CD4-positive, alpha-beta memory T cell (primary cell): ENCODE measurements around the gene PI16. TPM values are rescaled to one million over a fixed set of nuclear protein-coding genes. Genes with fewer than 3 reads are reported as not detected.
"Not testable (repeated sequence)": the region's sequence is repeated elsewhere in the genome, so short reads cannot be mapped to it uniquely, and the experiment has no call there.

Experiments used
- CTCF ChIA-PET: fragments of 350-600 bp; sonication (Branson Sonifier 250); formaldehyde crosslinking; loops from one replicate; lab custom pipeline; 2021; ENCODE audit warnings: inconsistent platforms; ENCODE audit not compliant: partially characterized antibody; lab: Charles Lee
- POLR2A ChIA-PET: fragments of 350-600 bp; sonication (Branson Sonifier 250); formaldehyde crosslinking; loops from one replicate; lab custom pipeline; 2021; ENCODE audit not compliant: partially characterized antibody; lab: Charles Lee
- DNase-seq, 5 donors: peaks; one replicate each; pipeline versions ENCODE4 v3.0.0 to v3.0.0-alpha.2; 2020 to 2022; ENCODE audit warnings: mixed read lengths in 1 of 5
- H3K27ac ChIP-seq: one replicate; pipeline ENCODE4 v1.7.0; 2013; ENCODE audit warnings: low read depth, low read length
- H3K27me3 ChIP-seq: 2 replicates; pipeline ENCODE4 v1.7.0; 2013; ENCODE audit warnings: mild to moderate bottlenecking, low read length, moderate library complexity; ENCODE audit not compliant: insufficient read depth
- H3K36me3 ChIP-seq: 2 replicates; pipeline ENCODE4 v1.7.0; 2013; ENCODE audit warnings: mild to moderate bottlenecking, low read length, moderate library complexity; ENCODE audit not compliant: insufficient read depth
- H3K4me1 ChIP-seq: 2 replicates; pipeline ENCODE4 v1.7.0; 2013; ENCODE audit warnings: mild to moderate bottlenecking, low read length, moderate library complexity; ENCODE audit not compliant: insufficient read depth
- H3K4me3 ChIP-seq, 2 donors: one replicate each; pipeline ENCODE4 v1.7.0; 2013; ENCODE audit warnings: low read length in 2 of 2, mild to moderate bottlenecking in 1 of 2
- H3K9me3 ChIP-seq, 2 donors: one replicate each; pipeline ENCODE4 v1.7.0; 2013; ENCODE audit warnings: low read length in 2 of 2, control low read depth in 1 of 2; ENCODE audit not compliant: control insufficient read depth in 1 of 2
- H3K27ac Mint-ChIP-seq, 7 donors: one replicate each; pipeline ENCODE4 v1.8.0; 2020 to 2021; ENCODE audit warnings: mixed read lengths in 7 of 7, mild to moderate bottlenecking in 6 of 7, inconsistent platforms in 3 of 7, moderate library complexity in 3 of 7
- H3K27me3 Mint-ChIP-seq, 2 donors: one replicate each; pipeline ENCODE4 v1.8.0; 2020 to 2021; ENCODE audit warnings: mixed read lengths in 2 of 2
- H3K36me3 Mint-ChIP-seq, 2 donors: one replicate each; pipeline ENCODE4 v1.8.0; 2020 to 2021; ENCODE audit warnings: mixed read lengths in 2 of 2, inconsistent platforms in 1 of 2, mild to moderate bottlenecking in 1 of 2
- H3K4me1 Mint-ChIP-seq, 4 donors: one replicate each; pipeline ENCODE4 v1.8.0; 2020 to 2021; ENCODE audit warnings: mixed read lengths in 4 of 4, mild to moderate bottlenecking in 1 of 4
- H3K4me3 Mint-ChIP-seq, 8 donors: one replicate each; pipeline ENCODE4 v1.8.0; 2020 to 2021; ENCODE audit warnings: mixed read lengths in 8 of 8, mild to moderate bottlenecking in 7 of 8, moderate library complexity in 6 of 8, inconsistent platforms in 3 of 8
- H3K9me3 Mint-ChIP-seq, 8 donors: one replicate each; pipeline ENCODE4 v1.8.0; 2020 to 2021; ENCODE audit warnings: mixed read lengths in 8 of 8, mild to moderate bottlenecking in 5 of 8, inconsistent platforms in 3 of 8, moderate library complexity in 1 of 8
- intact Hi-C: fragments of 100-400 bp; cut with micrococcal nuclease; formaldehyde crosslinking; loops from one replicate; pipeline ENCODE4 v1.15.1; 2023
- polyA plus RNA-seq, 2 donors: library from polyadenylated mRNA; unstranded; fragments of 300-500 nt; fragmentation: Illumina TruSeq; gene quantifications; one replicate each; pipeline ENCODE4 v1.2.3, GENCODE V29; 2021
- total RNA-seq, 2 experiments: library from RNA; stranded (reverse); gene quantifications; one replicate each; pipeline ENCODE4 v1.2.3, GENCODE V29; 2021

Gene PI16
- total and polyA plus RNA-seq, 4 experiments from 2014 or later: 5.8 to 53.8 (median 18.8) TPM

DNA sequence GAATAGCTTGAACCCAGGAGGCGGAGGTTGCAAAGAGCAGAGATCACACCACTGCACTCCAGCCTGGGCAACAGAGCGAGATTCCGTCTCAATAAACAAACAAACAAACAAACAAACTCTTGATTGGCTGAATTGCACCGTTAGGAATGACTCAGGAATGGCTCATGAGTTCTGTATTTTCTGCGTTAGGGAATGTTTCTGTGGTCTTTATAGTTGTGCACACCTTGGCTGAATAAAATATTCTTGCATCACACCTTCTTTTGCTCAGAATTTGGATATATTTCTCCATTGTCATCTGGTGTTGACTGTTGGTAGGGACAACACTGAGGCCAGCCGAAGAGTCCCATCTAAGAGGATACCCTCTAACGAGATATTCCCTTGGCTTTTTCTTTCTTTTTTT, 19.6 kb upstream of the PI16 start:
- no peak overlapping the region for H3K27ac Mint-ChIP-seq
- no peak for DNase-seq
- no peak overlapping the region for H3K4me3 Mint-ChIP-seq
- H3K4me1 Mint-ChIP-seq: no peaks in the 10 kb centered on the region
- Histone ChIP-seq H3K4me3 (no peak overlapping the region), H3K9me3 (no peaks in the 10 kb centered on the region), H3K27ac (no peak overlapping the region), H3K36me3 (no peaks in the 10 kb centered on the region), H3K27me3 (no peaks in the 10 kb centered on the region), H3K4me1 (no peaks in the 10 kb centered on the region)
- peaks cover 0 to 2% of the 10 kb centered on the region in 2 donors for H3K36me3 Mint-ChIP-seq
- POLR2A ChIA-PET: no interaction called here
- intact Hi-C loops: no loop called here
- H3K9me3 Mint-ChIP-seq: no peaks in the 10 kb centered on the region
- H3K27me3 Mint-ChIP-seq: peaks cover 3 to 6% of the 10 kb centered on the region in 2 donors
- CTCF ChIA-PET: no interaction called here

DNA sequence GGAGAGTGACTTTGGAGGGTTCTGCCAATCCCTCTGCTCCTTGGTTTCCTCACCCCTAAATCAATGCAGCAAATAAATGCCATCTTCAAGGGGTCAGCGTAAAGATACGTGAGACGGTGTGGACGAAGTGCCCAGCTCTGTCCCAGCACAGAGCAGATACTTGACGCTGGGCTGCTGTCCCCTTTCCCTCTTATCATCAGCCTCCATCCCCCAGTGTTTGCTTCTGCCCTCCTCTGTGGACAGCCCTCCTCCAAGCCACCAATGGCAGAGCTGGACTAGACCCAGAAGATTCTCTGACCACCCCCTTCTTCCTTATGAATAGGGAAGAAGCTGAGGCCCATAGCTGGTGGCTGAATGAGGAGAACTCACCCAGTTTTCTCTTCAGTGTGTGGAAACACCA, 17.7 kb upstream of the PI16 start:
- POLR2A ChIA-PET: no interaction called here

GRCh38 chr6:36937896-36938295, 16.6 kb upstream of the PI16 start:
- ChIA-PET CTCF (no interaction called here), POLR2A (no interaction called here)
- Mint-ChIP-seq H3K36me3 (no peaks in the 10 kb centered on the region), H3K4me3 (no peak overlapping the region), H3K4me1 (peaks cover 0 to 2% (median 0%) of the 10 kb centered on the region in 4 donors), H3K27ac (no peak overlapping the region), H3K9me3 (no peaks in the 10 kb centered on the region), H3K27me3 (peaks cover 5 to 11% of the 10 kb centered on the region in 2 donors)
- H3K27me3 ChIP-seq: no peaks in the 10 kb centered on the region
- H3K36me3 ChIP-seq: no peaks in the 10 kb centered on the region
- H3K27ac ChIP-seq: no peak overlapping the region
- DNase-seq: no peak
- no peaks in the 10 kb centered on the region for H3K4me1 ChIP-seq
- no peaks in the 10 kb centered on the region for H3K9me3 ChIP-seq
- no peak overlapping the region for H3K4me3 ChIP-seq
- intact Hi-C loops: no loop called here

More for the DNA sequence above, 17.7 kb upstream of the PI16 start:
- Histone ChIP-seq H3K4me3 (no peak overlapping the region), H3K36me3 (no peaks in the 10 kb centered on the region), H3K9me3 (no peaks in the 10 kb centered on the region), H3K4me1 (no peaks in the 10 kb centered on the region), H3K27ac (no peak overlapping the region), H3K27me3 (no peaks in the 10 kb centered on the region)
- Mint-ChIP-seq H3K4me3 (no peak overlapping the region), H3K27me3 (peaks cover 5 to 11% of the 10 kb centered on the region in 2 donors), H3K4me1 (peaks cover 0 to 2% (median 0%) of the 10 kb centered on the region in 4 donors), H3K27ac (peak overlapping the region in 2 of 7 donors; percentile 42 to 71), H3K36me3 (no peaks in the 10 kb centered on the region), H3K9me3 (no peaks in the 10 kb centered on the region)
- intact Hi-C loops: no loop called here
- CTCF ChIA-PET: no interaction called here
- no peak for DNase-seq

DNA sequence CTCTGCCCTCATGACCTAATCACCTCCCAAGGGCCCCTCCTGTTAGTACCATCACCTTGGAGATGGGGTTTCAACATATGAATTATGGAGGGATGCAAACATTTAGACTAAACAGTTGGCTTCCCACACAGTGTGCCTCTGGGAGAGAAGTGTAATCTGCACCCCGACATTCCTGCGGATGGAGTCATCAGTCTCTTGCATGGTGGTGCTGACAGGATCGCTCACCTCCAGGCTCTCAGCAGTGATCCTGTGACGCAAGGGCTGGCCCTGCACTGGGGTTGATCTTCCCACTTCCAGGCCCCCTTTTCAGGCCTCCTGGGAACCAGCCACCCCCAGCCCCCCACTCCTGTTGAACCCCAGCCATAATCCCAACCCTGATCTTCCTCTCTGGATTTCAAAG, 16.0 kb upstream of the PI16 start:
- intact Hi-C loops: no loop called here

GRCh38 chr6:36939005-36939404, 15.5 kb upstream of the PI16 start:
- H3K36me3 Mint-ChIP-seq, H3K4me1 ChIP-seq, H3K4me1 Mint-ChIP-seq, H3K27ac ChIP-seq, POLR2A ChIA-PET, H3K36me3 ChIP-seq, H3K9me3 ChIP-seq, CTCF ChIA-PET, H3K9me3 Mint-ChIP-seq, H3K27me3 ChIP-seq, H3K4me3 ChIP-seq, DNase-seq, intact Hi-C loops, H3K4me3 Mint-ChIP-seq: not testable (repeated sequence)
- Mint-ChIP-seq H3K27ac (peak overlapping the region in 1 of 7 donors; percentile 68), H3K27me3 (peaks cover 5 to 13% of the 10 kb centered on the region in 2 donors)

More for the DNA sequence above, 16.0 kb upstream of the PI16 start:
- H3K27ac Mint-ChIP-seq: no peak overlapping the region
- DNase-seq: no peak
- no peak overlapping the region for H3K4me3 Mint-ChIP-seq
- H3K36me3 ChIP-seq: no peaks in the 10 kb centered on the region
- H3K27me3 Mint-ChIP-seq: peaks cover 5 to 13% of the 10 kb centered on the region in 2 donors
- H3K4me1 Mint-ChIP-seq: peaks cover 0 to 3% (median 0%) of the 10 kb centered on the region in 4 donors
- H3K4me3 ChIP-seq: no peak overlapping the region
- no peaks in the 10 kb centered on the region for H3K36me3 Mint-ChIP-seq
- ChIA-PET CTCF (no interaction called here), POLR2A (no interaction called here)
- no peaks in the 10 kb centered on the region for H3K27me3 ChIP-seq
- H3K27ac ChIP-seq: no peak overlapping the region
- no peaks in the 10 kb centered on the region for H3K9me3 ChIP-seq
- H3K9me3 Mint-ChIP-seq: no peaks in the 10 kb centered on the region
- H3K4me1 ChIP-seq: no peaks in the 10 kb centered on the region

DNA sequence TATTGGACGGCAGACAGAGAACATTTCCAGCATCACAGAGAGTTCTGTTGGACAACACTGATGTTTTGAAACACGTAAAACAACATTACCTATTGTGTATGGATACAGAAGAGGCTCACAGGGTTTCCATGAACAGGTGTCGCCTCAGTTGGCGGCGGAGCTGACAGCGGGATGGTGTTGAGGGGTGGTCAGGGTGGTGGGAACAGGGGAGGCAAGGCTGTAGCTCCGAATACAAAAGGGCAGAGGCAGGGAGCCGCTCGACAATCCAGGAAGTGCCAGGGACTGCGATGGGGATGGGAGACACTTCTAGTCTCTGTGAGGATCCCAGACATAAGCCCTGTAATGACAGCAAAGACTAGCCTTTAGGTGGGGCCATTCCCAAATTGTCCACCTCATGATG, 14.5 kb upstream of the PI16 start:
- no peaks in the 10 kb centered on the region for H3K9me3 Mint-ChIP-seq
- H3K36me3 Mint-ChIP-seq: no peaks in the 10 kb centered on the region
- no peaks in the 10 kb centered on the region for H3K27me3 ChIP-seq
- no peaks in the 10 kb centered on the region for H3K4me1 ChIP-seq
- DNase-seq: no peak
- intact Hi-C loops: no loop called here
- H3K4me3 Mint-ChIP-seq: no peak overlapping the region
- CTCF ChIA-PET: no interaction called here
- H3K4me1 Mint-ChIP-seq: peaks cover 0 to 3% (median 0%) of the 10 kb centered on the region in 4 donors
- POLR2A ChIA-PET: no interaction called here
- H3K9me3 ChIP-seq: no peaks in the 10 kb centered on the region
- no peak overlapping the region for H3K27ac ChIP-seq
- peaks cover 5 to 13% of the 10 kb centered on the region in 2 donors for H3K27me3 Mint-ChIP-seq
- H3K36me3 ChIP-seq: no peaks in the 10 kb centered on the region
- H3K4me3 ChIP-seq: no peak overlapping the region
- H3K27ac Mint-ChIP-seq: no peak overlapping the region

DNA sequence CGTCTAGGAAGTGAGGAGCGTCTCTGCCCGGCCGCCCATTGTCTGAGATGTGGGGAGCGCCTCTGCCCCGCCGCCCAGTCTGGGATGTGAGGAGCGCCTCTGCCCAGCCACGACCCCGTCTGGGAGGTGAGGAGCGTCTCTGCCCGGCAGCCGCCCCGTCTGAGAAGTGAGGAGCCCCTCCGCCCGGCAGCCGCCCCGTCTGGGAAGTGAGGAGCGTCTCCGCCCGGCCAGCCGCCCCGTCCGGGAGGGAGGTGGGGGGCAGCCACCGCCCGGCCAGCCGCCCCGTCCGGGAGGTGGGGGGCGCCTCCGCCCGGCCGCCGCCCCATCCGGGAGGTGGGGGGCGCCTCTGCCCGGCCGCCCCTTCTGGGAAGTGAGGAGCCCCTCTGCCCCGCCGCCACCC, 13.0 kb upstream of the PI16 start:
- H3K36me3 ChIP-seq, intact Hi-C loops, H3K9me3 Mint-ChIP-seq, H3K9me3 ChIP-seq, H3K27ac ChIP-seq, H3K4me3 ChIP-seq, CTCF ChIA-PET, H3K4me1 Mint-ChIP-seq, H3K27ac Mint-ChIP-seq, POLR2A ChIA-PET, H3K27me3 ChIP-seq, H3K36me3 Mint-ChIP-seq, DNase-seq, H3K4me3 Mint-ChIP-seq, H3K4me1 ChIP-seq: not testable (repeated sequence)
- H3K27me3 Mint-ChIP-seq: peaks cover 5 to 13% of the 10 kb centered on the region in 2 donors

DNA sequence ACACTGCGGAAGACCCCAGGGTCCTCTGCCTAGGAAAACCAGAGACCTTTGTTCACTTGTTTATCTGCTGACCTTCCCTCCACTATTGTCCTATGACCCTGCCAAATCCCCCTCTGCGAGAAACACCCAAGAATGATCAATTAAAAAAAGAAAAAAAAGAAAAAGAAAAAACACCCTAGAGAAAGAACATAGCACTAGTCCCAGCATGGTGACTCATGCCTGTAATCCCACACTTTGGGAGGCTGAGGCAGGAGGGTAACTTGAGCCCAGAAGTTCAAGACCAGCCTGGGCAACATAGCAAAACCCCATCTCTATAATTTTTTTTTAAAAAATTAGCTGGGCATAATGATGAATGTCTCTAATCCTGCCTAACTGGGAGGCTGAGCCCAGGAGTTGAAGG, 12.2 kb upstream of the PI16 start:
- POLR2A ChIA-PET, H3K4me3 Mint-ChIP-seq, H3K4me1 ChIP-seq, DNase-seq, H3K9me3 Mint-ChIP-seq, H3K27ac ChIP-seq, intact Hi-C loops, H3K9me3 ChIP-seq, H3K36me3 Mint-ChIP-seq, H3K4me3 ChIP-seq, H3K27me3 ChIP-seq, CTCF ChIA-PET, H3K36me3 ChIP-seq: not testable (repeated sequence)
- H3K4me1 Mint-ChIP-seq: peaks cover 1 to 11% (median 8%) of the 10 kb centered on the region in 4 donors
- peaks cover 5 to 13% of the 10 kb centered on the region in 2 donors for H3K27me3 Mint-ChIP-seq
- peak overlapping the region in 1 of 7 donors; percentile 56 for H3K27ac Mint-ChIP-seq
